Measurements from ENCODE around the gene PITPNC1.

GRCh38 chr17:67417507-67417906 lies 40.4 kb downstream of the PITPNC1 start:
- no peak for TF ChIP-seq MXI1 (conservative IDR thresholded peaks at IDR 0.05; ENCODE audit: poor library complexity, severe bottlenecking)
- TF ChIP-seq EZH2 (IDR thresholded peaks at IDR 0.05; ENCODE audit: borderline replicate concordance, insufficient read depth, low read length, poor library complexity, severe bottlenecking), result no peak

Data from neural cell (in vitro differentiated cells).